ENCODE data around the gene GNB1. TPM values are rescaled to one million over a fixed set of nuclear protein-coding genes. Genes with fewer than 3 reads are reported as not detected.

GNB1 gene
- total and polyA plus RNA-seq, 2 of the 4 experiments (the other 2 are of a cell fraction) = 73.5 to 371 TPM

GRCh38 chr1:1900883-1901640, 10.2 kb upstream of the GNB1 start:
- H2BK5ac ChIP-seq (ENCODE audit: low read depth, low read length, poor library complexity, severe bottlenecking) = no peak overlapping the region
- H3K9me3 ChIP-seq (ENCODE audit: control insufficient read depth, insufficient read depth, low read length) = peaks cover 3% of the 10 kb centered on the region; the same call in 1 of the 2 replicates
- POLR2A ChIA-PET (ENCODE audit: unreplicated experiment) = interaction anchor here (0.6 to 0.7 kb wide), 2 partner anchors 14 to 62 kb away, joined by 4 to 46 read pairs; no protein-coding TSS in a partner anchor
- no peaks in the 10 kb centered on the region for H3K4me1 ChIP-seq (ENCODE audit: control insufficient read depth, insufficient read depth, low read length)
- DNase-seq (no peak), ATAC-seq (ENCODE audit: low read depth) (no peak)
- CTCF ChIA-PET = no interaction called here
- no peak overlapping the region for H2BK15ac ChIP-seq (ENCODE audit: low read depth, low read length)
- H3K9ac ChIP-seq (ENCODE audit: low read depth, low read length) = no peak overlapping the region
- H3K9me1 ChIP-seq (ENCODE audit: insufficient read depth, low read length) = no peaks in the 10 kb centered on the region; the same call in 1 of the 2 replicates
- H3K27ac ChIP-seq (ENCODE audit: insufficient read depth, low read length) = no peak overlapping the region
- no peak overlapping the region for H3K18ac ChIP-seq (ENCODE audit: low read depth, low read length)
- no peak overlapping the region for H3K14ac ChIP-seq (replicated peaks; ENCODE audit: low read depth, low read length)
- no TSS peak for BruUV-seq (replicated peaks)
- H2BK120ac ChIP-seq (ENCODE audit: low read depth, low read length) = no peak overlapping the region
- intact Hi-C loops (cut with micrococcal nuclease) (loop anchor here (10.0 kb wide), 1 partner anchor 326 kb away; the partner anchor contains the start of gene SSU72), dilution Hi-C loops (cut with HindIII; ENCODE audit: low sequenced_read_pairs, unreplicated experiment) (no loop called here), in situ Hi-C loops (cut with MboI; ENCODE audit: low sequenced_read_pairs) (loop anchor here (10.0 kb wide), 1 partner anchor 116 kb away; no protein-coding TSS in a partner anchor)
- H2BK20ac ChIP-seq (ENCODE audit: low read depth, low read length) = no peak overlapping the region
- no peak overlapping the region for H3K56ac ChIP-seq (ENCODE audit: extremely low read depth, insufficient read depth, low read length)
- no peak overlapping the region for H3K4me3 ChIP-seq (ENCODE audit: insufficient read depth, low read depth, low read length)
- H3K4ac ChIP-seq (ENCODE audit: low read depth, low read length) = no peak overlapping the region
- no peak overlapping the region for H2AK9ac ChIP-seq (replicated peaks; ENCODE audit: low read depth, low read length, poor library complexity)
- H2AK5ac ChIP-seq (ENCODE audit: low read depth, low read length) = no peak overlapping the region
- 0 out of 2 replicates have a peak, but pooled peaks cover 1% of the 10 kb centered on the region for H4K20me1 ChIP-seq (ENCODE audit: insufficient read depth, low read length)
- H3K23ac ChIP-seq (ENCODE audit: low read depth, low read length) = no peak overlapping the region
- no peak overlapping the region for H3K4me2 ChIP-seq (ENCODE audit: low read depth, low read length)
- H3K79me1 ChIP-seq (ENCODE audit: low read depth in 1 of 2, low read length in 2 of 2) = peaks cover 0 to 1% of the 10 kb centered on the region in 2 experiments; a peak in 1 of 4 replicates
- no peak overlapping the region for H4K5ac ChIP-seq (ENCODE audit: low read depth, low read length)
- H2AFZ ChIP-seq (replicated peaks; ENCODE audit: low read length, poor library complexity) = peak overlapping the region; percentile 11
- peaks cover 2% of the 10 kb centered on the region; the same call in 1 of the 2 replicates for H3K27me3 ChIP-seq (ENCODE audit: control insufficient read depth, insufficient read depth, low read length)
- WGBS, 2 experiments (ENCODE audit: extremely low coverage in 2 of 2, insufficient read length in 1 of 2) = 66% methylated on average over 7 of the region's 14 CpGs; no CpG with 5 or more reads in 1 of the 2 experiments
- no peak for TF ChIP-seq CHD1 (IDR thresholded peaks at IDR 0.05; ENCODE audit: low read depth, low read length)
- TF ChIP-seq POLR2A (IDR thresholded peaks at IDR 0.05; ENCODE audit: low read depth, low read length) = no peak
- no peak for TF ChIP-seq RAD21 (IDR thresholded peaks at IDR 0.05; ENCODE audit: low read length)
- TF ChIP-seq USF2 (IDR thresholded peaks at IDR 0.05; ENCODE audit: low read depth, low read length) = no peak
- TF ChIP-seq BHLHE40 (IDR thresholded peaks at IDR 0.05; ENCODE audit: low read depth, low read length) = no peak
- no peak for TF ChIP-seq RFX5 (IDR thresholded peaks at IDR 0.05; ENCODE audit: low read depth, low read length)
- TF ChIP-seq SMC3 (IDR thresholded peaks at IDR 0.05; ENCODE audit: low read depth, low read length) = no peak
- no peak overlapping the region for H4K8ac ChIP-seq (ENCODE audit: low read depth in 2 of 2, low read length in 2 of 2)
- no peak overlapping the region for H4K91ac ChIP-seq (ENCODE audit: insufficient read depth, low read depth, low read length)
- no peaks in the 10 kb centered on the region for H3K36me3 ChIP-seq (ENCODE audit: control insufficient read depth, insufficient read depth, low read length)

Data from IMR-90 (cell line).